Activated T-helper 9 cell treated with anti-CD3 and anti-CD28 coated beads, Interleukin-2, amount 50 U/mL, for 16 hours (primary cell): ENCODE measurements around the gene TOR1A.

Experiments used
- DNase-seq: peaks from one replicate; pipeline ENCODE4 v3.0.0-alpha.2; 2020; ENCODE audit warnings: low read depth

TOR1A gene

DNA sequence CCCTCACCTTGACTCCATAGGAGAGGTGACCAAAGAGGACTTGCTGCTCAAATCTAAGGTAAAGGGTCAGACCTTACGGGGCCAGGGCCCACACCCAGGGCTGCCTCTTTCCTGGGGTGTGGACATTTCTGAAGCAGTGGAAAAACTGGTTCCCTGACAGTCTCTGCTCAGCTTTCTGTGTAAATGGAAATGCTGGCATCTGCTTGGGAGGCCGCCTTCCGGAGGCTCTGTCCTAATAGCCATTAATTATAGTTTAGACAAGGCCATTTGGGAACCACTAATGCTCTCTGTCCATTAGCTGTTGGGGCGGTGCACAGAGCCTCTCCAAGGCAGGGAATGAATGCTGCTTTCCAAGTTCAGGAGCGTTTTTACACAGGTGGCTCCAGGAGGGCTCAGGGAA lies 28.6 kb upstream of the TOR1A start:
- DNase-seq, result no peak

GRCh38 chr9:129851821-129852220 lies 27.9 kb upstream of the TOR1A start:
- no peak for DNase-seq

DNA sequence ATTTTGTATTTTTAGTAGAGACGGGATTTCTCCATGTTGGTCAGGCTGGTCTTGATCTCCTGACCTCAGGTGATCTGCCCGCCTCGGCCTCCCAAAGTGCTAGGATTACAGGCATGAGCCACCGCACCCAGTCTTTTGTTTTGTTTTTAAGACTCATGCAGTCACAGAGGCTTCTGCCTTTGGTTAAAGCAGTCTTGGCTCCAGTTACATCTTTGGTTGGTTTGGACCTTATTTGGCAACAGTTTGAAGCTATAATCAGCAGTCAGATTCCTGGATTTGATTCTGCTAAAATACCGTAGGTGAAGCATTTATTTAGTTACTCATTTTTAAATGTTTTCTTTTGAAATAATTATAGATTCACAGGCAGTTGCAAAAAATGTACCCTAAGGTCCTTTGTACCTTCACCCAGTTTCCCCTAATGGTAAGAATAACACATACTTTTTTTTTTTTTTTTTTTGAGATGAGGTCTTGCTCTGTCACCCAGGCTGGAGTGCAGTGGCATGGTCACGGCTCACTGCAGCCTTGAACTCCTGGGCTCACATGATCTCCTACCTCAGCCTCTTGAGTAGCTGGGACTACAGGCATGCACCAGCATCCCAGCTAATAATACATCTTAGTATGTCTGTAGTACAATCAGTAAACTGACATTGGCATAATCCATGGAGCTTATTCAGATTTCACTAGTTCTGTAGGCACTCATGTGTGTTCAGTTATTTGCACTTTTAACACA lies 27.1 kb upstream of the TOR1A start:
- no peak for DNase-seq

GRCh38 chr9:129849901-129850300 lies 26.0 kb upstream of the TOR1A start:
- DNase-seq, result no peak

DNA sequence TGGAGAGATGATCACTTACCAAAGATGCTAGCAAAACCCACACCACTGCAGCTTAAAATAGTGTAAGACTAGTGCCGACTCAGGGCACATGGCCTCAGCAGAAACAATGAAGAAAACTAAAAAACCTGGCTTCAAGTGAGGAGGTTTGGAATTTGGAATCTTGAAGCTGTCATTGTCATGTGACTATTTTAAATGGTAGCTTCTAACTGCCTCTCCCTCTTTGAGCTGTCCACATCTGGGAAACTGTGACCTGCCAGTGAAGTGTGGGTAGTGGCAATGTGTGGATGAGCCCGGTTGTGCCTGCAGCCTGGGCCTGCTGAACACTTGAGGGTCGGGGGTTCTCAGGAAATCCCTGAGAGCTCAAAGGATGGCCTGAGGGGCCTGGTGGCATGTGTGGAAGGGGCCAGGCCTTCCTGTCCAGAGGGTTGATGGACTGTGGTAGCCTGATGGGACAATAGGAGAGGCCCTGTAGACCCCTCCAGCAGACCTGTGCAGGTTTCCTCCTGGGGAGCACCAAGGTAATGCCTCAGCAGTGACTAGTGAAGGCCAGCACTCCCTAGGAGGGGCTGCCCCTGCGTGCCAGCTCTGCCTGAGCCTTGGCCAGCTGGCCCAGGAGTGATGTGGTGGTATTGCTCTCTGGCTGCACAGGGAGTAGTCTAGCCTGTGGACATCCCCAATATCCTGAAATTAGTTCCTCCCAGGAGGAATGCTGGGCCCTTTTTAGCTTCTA lies 24.9 kb upstream of the TOR1A start:
- no peak for DNase-seq

DNA sequence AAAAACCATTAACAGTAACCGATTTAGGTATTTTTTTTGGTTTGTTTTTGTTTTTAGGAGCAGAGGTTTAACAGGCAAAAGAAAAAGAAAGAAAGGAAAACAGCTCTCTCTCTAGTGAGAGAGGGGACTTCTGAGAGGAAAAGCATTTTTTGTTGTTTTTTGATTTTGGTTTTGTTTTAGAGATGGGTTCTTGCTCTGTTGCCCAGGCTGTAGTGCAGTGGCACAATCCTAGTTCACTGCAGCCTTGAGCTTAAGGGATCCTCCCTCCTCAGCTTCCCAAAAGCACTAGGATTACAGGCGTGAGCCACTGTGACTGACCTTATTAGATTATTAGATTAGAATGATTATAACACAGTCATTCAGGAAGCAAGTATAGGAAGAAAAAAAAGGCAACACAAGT lies 21.4 kb upstream of the TOR1A start:
- DNase-seq, result no peak

GRCh38 chr9:129841071-129841470 lies 17.1 kb upstream of the TOR1A start:
- DNase-seq, result no peak

GRCh38 chr9:129840034-129840433 lies 16.1 kb upstream of the TOR1A start:
- DNase-seq, result no peak

DNA sequence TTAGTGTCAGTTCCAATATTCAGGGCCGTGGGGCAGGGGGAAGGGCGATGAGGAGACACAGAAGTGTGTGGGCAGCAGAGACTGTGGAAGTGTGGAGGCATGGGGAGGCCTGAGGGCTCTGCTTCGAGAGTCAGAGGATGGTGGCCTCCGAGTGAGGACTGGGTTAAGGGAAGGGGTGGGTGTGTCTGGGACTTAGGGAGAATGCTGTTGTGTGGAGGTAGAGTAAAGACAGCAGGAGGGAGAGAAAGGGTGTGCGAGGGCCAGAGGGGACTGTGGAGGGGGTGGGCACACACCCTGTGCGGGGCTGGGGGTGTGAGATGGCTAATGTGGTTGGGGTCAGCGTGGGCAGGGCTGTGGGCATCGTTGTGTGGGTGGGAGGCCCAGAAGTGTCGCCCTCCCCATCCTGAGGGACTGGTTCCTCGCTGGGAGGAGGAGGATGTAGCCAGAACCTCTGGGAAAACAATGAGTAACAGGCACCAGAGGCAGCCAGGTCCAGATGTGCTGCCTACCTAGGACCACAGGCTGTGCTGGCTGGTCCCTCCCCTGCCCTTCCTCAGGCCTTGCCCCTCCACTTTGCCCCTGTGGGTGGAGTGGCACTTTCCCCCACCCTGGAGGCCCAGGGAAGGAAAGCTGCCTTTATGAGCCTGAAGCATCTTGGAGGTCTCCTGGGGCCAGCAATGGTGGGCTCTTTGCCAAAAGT lies 15.5 kb upstream of the TOR1A start:
- DNase-seq, result no peak

- DNase-seq, result no peak
Observed at GRCh38 chr9:129838707-129839259, 14.8 kb upstream of the TOR1A start.

DNA sequence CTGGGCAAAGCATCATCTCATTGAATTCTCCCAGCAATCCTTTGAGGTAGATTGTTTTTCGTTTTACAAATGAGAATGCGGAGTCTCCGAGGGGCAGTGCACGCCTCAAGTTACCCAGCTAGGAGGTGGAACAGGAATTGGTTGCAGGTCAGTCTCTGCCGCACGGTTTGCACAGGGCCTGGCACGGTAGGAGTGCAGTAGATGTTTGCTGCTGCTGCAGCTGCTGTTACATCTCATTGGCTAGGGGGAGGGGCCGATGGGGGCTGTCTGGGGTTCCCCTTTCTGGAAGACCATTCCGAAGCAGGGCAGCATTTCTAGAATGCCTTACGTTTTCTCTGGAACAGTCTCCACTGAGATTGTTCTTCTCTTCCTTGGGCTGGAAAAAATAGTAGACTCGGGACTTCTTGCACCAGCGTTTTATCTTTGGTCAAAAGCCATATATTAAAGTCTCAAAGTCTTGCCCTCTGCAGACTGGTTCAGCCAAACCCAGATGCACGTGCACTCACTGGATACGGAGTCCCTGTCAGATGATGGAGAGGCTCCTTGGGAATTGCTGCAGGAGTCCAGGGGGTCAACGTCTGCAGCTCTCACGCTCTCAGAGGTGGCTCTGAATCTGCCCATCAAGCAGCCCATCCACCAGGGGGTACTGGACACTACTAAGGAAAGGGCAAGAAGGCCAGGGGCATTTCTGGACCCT lies 12.5 kb upstream of the TOR1A start:
- DNase-seq, result no peak

GRCh38 chr9:129835860-129836223 lies 11.9 kb upstream of the TOR1A start:
- no peak for DNase-seq

GRCh38 chr9:129835128-129835859 lies 11.4 kb upstream of the TOR1A start, which contains the start of the genes C9orf78 and USP20:
C9orf78 (minus strand) TSS chr9:129835275; CDS start chr9:129835221, 54 bp downstream.
USP20 (plus strand) TSS chr9:129835458; CDS start chr9:129852556, 17,098 bp downstream.
- peak; percentile 97 for DNase-seq

DNA sequence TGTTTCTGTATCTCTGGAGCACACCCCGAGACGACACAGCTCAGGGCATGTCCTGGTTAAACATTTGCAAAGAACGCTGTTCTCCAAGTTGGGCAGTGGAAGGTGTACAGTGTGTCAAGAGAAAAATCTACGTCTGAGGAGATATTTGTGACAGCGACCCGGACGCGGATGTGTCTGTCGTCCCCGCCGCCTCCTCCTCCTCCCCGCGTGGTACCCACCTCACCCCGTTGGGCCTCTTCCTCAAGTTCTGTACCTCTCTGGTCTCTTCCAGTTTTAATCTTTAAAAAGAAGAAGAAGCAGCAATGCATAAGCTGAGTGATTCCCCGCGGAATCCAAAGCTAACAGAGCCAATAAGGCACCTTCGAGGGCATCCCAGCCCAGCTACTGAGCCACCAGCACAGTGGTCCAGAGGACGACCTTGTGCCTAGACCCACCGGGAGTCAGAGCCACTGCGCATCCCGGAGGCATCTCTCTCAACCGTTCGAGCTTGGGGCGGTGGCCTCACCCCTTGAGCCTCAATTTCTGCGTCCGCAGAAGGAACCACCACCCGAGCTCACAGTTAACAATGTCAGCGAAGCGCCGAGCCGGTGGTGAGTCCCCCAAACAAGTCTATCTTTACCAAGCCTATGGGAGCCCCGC lies 10.7 kb upstream of the TOR1A start:
- no peak for DNase-seq

GRCh38 chr9:129832982-129833381 lies 9.0 kb upstream of the TOR1A start:
- DNase-seq, result no peak

- no peak for DNase-seq
Observed at GRCh38 chr9:129828969-129829368, 5.0 kb upstream of the TOR1A start.

DNA sequence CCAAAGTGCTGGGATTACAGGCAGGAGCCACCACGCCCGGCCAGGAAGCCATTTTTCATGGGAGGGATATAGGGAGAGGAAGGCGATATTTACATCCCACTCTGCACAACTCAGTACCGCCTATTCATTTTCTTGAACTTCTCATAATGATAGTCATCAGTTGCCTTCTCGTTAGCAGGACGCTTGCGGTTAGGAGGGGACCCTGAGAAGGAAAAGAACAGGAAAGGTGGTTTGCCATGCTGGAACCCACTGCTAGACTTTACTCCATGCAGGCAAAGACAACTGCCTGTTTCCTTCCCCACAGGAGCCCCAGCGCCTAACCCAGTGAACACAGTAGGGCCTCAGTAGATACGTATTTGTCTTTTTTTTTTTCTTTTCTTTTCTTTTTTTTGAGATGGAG lies 4.1 kb upstream of the TOR1A start:
- no peak for DNase-seq

DNA sequence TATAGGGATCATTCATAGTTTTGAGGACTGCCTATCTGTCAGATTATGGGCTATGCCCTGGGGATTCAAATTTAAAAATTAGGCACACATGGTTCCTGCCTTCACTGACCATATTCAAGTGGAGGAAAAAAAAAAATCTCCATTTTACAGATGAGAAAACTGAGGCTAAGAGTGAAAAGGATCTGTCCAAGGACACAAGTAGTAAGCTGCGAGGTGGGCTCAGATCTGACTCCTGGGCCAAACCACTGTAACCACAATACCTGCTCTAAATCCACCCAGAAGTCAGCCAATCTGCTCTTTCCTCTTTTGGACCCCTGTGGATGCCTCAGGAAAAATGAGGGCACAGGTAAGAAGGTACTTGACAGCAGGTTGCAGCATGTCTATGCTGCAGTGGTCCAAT lies 2.8 kb upstream of the TOR1A start:
- no peak for DNase-seq

DNA sequence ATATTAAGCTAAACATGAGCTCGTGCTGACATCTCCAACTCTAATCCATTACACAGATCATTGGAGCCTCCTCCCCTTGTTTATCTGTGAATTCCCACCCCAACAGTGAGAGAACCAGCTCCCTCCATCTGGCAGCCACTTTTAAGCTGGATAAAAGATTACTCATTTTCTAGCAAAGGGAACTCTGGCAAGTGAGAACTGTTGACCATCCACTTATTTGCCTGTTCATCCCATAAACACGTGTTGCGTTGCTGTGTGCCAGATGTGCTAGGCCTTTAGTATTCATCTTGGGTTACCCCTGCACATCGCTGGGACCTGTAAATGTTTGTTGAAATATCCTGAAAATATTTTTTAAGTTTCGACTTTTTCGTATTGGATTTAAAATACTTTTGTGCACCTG lies 2.4 kb upstream of the TOR1A start:
- DNase-seq, result no peak

- no peak for DNase-seq
Observed at GRCh38 chr9:129823542-129823934, 398 bp downstream of the TOR1A start.
